ENCODE measurements around the gene EHD3.

EHD3 gene

DNA sequence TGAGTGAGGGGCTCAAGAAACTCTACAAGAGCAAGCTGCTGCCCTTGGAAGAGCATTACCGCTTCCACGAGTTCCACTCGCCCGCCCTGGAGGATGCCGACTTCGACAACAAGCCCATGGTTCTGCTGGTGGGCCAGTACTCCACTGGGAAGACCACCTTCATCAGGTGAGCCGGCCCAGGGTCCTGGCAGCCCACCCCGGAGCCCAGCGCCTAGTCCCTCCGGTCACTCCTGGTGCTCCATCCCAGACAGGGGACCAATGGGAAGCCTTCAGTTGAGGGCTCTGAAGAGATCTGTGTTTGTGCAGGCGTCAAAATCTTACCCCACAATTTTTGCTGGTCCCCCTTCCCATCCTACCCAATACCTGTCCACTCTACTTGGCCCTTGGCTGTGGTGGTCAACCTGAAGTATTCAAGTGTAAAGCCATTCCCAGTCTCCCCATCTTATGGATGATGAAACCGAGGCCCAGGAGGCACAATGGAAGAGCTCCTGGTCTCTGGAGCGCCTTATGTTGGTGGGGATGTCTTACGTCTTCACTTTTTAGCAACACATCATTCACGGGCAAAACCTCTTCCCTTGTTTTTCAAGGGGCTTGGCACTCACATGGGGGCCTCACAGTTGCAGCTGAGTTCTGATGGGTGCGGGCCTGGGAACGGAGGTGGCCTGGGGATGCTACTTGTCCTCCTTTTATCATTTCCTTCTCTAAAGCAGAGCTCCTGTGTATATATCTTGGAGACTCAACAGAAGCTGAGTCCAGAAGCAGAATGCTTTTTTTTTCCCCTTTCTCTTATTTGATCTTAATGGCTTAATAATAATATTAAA is 941 bp downstream of the EHD3 start:
- whole genome bisulfite sequencing, 2 experiments: 61 to 66% methylated on average over 17 of the region's 17 CpGs
- Histone ChIP-seq H3K36me3 (ENCODE audit: control insufficient read depth, insufficient read depth, low read length) (no peaks in the 10 kb centered on the region), H3K27ac (ENCODE audit: insufficient read depth, low read depth, low read length, poor library complexity, severe bottlenecking) (no peak overlapping the region)

DNA sequence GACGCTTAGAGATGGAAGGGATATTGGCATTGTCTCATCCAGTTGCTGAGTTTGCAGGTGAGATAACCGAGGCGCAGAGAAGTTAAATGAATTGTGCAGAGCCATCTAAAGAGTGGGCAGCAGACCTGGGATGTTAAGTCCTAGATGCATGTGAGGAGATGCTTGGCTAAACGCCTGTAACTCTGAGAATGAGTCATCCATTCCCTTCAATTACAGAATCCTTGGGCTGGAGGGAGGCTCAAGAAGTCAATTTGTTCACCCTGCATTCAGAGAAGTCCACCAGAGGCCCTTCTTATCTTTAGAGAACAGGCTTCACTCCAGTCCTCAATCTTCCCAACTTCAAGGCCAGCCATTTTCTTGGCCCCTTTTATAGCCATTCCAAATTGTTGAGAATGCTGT is 1.6 kb downstream of the EHD3 start:
- 85 to 86% methylated on average over 4 of the region's 4 CpGs for WGBS, 2 experiments
- Histone ChIP-seq H3K4me1 (ENCODE audit: control insufficient read depth, insufficient read depth, low read length) (peaks cover 11% of the 10 kb centered on the region), H3K27ac (ENCODE audit: insufficient read depth, low read depth, low read length, poor library complexity, severe bottlenecking) (no peak overlapping the region), H3K4me3 (ENCODE audit: insufficient read depth, low read depth, low read length) (no peak overlapping the region), H3K9me3 (ENCODE audit: control insufficient read depth, low read length) (no peaks in the 10 kb centered on the region), H3K36me3 (ENCODE audit: control insufficient read depth, insufficient read depth, low read length) (no peaks in the 10 kb centered on the region), H3K27me3 (ENCODE audit: control insufficient read depth, insufficient read depth, low read length, poor library complexity, severe bottlenecking) (no peaks in the 10 kb centered on the region)

More for the DNA sequence above, 941 bp downstream of the EHD3 start:
- Histone ChIP-seq H3K9me3 (ENCODE audit: control insufficient read depth, low read length) (no peaks in the 10 kb centered on the region), H3K4me1 (ENCODE audit: control insufficient read depth, insufficient read depth, low read length) (peaks cover 11% of the 10 kb centered on the region), H3K27me3 (ENCODE audit: control insufficient read depth, insufficient read depth, low read length, poor library complexity, severe bottlenecking) (no peaks in the 10 kb centered on the region), H3K4me3 (ENCODE audit: insufficient read depth, low read depth, low read length) (peak overlapping the region; percentile 60)

DNA sequence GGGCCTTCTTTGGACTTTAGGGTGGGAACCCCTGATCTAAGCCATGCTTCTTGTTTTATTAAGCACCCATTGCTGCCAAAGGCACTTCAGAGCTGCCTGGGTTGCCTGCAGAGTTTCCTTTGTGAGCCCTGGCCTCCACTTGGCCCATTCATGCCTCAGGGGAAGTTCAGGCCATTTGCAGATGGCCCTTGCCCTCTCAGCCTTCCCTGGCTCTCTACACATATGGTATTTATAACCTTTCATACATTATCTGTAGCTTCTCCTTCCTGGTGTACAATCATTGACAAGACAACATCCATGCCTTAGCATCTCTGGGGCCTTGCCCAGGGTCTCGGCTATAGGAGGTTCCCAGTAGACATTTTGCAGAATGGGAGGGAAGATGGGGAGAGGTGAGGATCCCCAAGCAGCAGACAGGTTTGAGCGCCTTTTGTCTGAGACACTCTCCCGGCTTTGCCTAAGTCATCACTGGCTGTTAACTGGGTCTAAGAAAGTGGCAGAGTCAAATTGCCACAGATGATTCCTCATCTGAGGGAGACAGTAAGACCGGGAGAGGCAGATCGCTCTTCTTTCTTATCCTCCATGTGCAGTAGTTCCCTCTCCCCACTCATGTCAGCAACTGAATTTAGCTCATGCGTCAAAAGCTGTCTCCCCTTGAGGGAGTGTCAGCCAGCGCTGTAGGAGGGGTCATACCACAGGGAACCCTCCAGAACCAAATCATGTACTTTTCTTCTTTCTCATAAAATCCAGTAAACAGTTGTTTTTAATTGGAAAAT is 2.7 kb downstream of the EHD3 start:
- Histone ChIP-seq H3K4me3 (ENCODE audit: insufficient read depth, low read depth, low read length) (no peak overlapping the region), H3K27me3 (ENCODE audit: control insufficient read depth, insufficient read depth, low read length, poor library complexity, severe bottlenecking) (no peaks in the 10 kb centered on the region), H3K27ac (ENCODE audit: insufficient read depth, low read depth, low read length, poor library complexity, severe bottlenecking) (no peak overlapping the region), H3K36me3 (ENCODE audit: control insufficient read depth, insufficient read depth, low read length) (no peaks in the 10 kb centered on the region), H3K4me1 (ENCODE audit: control insufficient read depth, insufficient read depth, low read length) (peaks cover 11% of the 10 kb centered on the region), H3K9me3 (ENCODE audit: control insufficient read depth, low read length) (no peaks in the 10 kb centered on the region)
- 79 to 80% methylated on average over 7 of the region's 7 CpGs for WGBS, 2 experiments

DNA sequence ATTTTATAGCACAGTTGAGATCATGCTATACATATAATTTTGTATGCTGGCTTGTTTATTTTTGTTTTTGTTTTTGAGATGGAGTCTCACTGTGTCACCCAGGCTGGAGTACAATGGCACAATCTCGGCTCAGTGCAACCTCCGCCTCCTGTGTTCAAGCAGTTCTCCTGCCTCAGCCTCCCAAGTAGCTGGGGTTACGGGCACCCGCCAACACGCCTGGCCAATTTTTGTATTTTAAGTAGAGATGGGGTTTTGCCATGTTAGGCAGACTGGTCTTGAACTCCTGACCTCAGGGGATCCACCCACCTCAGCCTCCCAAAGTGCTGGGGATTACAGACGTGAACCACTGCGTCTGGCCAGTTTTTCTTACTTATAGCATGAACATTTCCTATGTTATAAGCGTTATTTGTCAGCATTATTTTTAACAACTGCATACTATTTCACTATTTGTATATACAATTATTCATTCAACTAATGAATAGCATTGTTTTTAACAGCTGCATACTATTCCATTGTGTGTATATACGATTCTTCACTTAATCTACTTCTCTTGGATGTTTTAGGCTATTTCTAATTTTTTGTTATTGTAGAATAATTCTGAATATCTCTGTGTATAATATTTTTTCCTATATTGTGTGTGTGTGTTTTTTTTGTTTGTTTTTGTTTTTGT is 3.5 kb downstream of the EHD3 start:
- 94 to 96% methylated on average over 8 of the region's 9 CpGs for WGBS, 2 experiments
- Histone ChIP-seq H3K9me3 (ENCODE audit: control insufficient read depth, low read length) (no peaks in the 10 kb centered on the region), H3K4me1 (ENCODE audit: control insufficient read depth, insufficient read depth, low read length) (peaks cover 11% of the 10 kb centered on the region), H3K27ac (ENCODE audit: insufficient read depth, low read depth, low read length, poor library complexity, severe bottlenecking) (no peak overlapping the region), H3K36me3 (ENCODE audit: control insufficient read depth, insufficient read depth, low read length) (no peaks in the 10 kb centered on the region), H3K27me3 (ENCODE audit: control insufficient read depth, insufficient read depth, low read length, poor library complexity, severe bottlenecking) (no peaks in the 10 kb centered on the region), H3K4me3 (ENCODE audit: insufficient read depth, low read depth, low read length) (no peak overlapping the region)

DNA sequence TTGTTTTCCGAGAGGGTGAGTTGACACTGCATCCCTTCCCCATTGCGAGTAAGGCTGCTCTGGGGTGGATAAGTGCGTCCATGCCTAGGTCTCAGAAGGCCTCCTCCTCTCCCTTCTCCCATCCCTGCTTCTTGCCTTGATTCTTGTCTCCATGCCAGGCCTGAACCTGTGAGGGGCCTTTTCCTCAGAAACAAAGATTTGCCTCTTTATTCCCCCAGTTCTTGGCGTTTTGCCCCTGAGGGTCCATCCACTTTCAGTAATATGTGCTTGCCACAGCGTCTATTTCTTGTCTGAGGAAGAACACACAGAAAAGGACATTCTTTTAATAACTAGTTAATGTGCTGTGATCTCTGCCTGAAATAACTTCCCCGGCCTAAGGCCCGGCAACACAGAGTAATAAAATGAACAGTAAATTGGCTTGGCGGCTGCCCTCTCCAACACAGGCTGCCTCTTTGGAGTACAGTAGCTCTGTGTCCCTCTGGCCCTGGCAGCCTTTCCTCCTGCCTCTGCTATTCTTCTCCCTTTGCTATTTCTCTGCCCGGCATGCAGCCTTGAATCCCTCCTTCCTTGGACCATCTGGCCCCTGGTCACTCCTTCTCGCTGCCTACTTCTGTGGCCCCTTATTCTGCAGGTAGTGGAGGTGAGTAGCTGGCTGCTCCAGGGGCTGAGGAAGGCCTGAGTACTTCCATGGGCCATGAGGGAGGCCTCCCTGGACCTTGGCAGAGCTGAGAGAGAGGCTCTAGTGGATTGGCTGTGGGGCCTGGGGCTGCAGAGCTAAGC is 4.4 kb downstream of the EHD3 start:
- no peak overlapping the region for H3K4me3 ChIP-seq (ENCODE audit: insufficient read depth, low read depth, low read length)
- H3K27me3 ChIP-seq (ENCODE audit: control insufficient read depth, insufficient read depth, low read length, poor library complexity, severe bottlenecking): no peaks in the 10 kb centered on the region
- WGBS, 2 experiments: 95% methylated on average over 10 of the region's 10 CpGs
- no peaks in the 10 kb centered on the region for H3K36me3 ChIP-seq (ENCODE audit: control insufficient read depth, insufficient read depth, low read length)
- H3K27ac ChIP-seq (ENCODE audit: insufficient read depth, low read depth, low read length, poor library complexity, severe bottlenecking): no peak overlapping the region
- H3K9me3 ChIP-seq (ENCODE audit: control insufficient read depth, low read length): no peaks in the 10 kb centered on the region
- peaks cover 8% of the 10 kb centered on the region for H3K4me1 ChIP-seq (ENCODE audit: control insufficient read depth, insufficient read depth, low read length)

DNA sequence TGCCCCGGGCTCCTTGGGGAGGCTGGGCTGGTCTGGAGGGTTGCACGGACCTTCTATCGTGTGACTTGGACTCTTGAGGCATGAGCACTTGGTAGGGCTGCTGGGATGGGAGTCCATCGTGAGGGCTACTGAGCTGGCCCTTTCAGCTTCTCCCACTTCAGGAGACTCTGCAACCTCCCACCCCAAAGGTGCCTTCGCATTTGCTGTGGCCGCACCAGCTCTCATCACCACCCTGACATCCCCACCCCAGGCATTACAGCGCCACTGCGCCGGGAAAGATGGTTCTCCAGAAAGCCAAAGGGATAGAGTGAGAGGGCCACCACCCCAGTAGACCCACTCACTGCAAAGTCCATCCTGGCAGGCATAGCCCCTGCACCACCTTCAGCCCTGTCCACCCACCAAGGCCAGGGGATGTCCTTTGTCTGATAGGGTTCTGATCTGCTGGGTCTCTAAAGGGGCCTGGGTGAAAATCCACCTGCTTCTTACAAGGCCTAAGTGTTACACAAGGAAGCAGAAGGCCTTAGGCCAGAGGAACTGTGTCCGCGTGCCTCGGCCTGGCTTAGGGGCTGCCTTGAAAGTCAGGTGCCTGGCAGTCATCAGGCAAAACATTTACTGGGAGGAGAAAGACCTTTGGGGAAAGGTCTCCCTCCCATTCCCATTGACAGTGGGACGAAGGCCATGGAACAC is 5.1 kb downstream of the EHD3 start:
- H3K9me3 ChIP-seq (ENCODE audit: control insufficient read depth, low read length): no peaks in the 10 kb centered on the region
- no peak overlapping the region for H3K4me3 ChIP-seq (ENCODE audit: insufficient read depth, low read depth, low read length)
- H3K27me3 ChIP-seq (ENCODE audit: control insufficient read depth, insufficient read depth, low read length, poor library complexity, severe bottlenecking): no peaks in the 10 kb centered on the region
- 93 to 94% methylated on average over 13 of the region's 13 CpGs for WGBS, 2 experiments
- no peaks in the 10 kb centered on the region for H3K36me3 ChIP-seq (ENCODE audit: control insufficient read depth, insufficient read depth, low read length)
- H3K27ac ChIP-seq (ENCODE audit: insufficient read depth, low read depth, low read length, poor library complexity, severe bottlenecking): no peak overlapping the region
- H3K4me1 ChIP-seq (ENCODE audit: control insufficient read depth, insufficient read depth, low read length): peaks cover 6% of the 10 kb centered on the region

DNA sequence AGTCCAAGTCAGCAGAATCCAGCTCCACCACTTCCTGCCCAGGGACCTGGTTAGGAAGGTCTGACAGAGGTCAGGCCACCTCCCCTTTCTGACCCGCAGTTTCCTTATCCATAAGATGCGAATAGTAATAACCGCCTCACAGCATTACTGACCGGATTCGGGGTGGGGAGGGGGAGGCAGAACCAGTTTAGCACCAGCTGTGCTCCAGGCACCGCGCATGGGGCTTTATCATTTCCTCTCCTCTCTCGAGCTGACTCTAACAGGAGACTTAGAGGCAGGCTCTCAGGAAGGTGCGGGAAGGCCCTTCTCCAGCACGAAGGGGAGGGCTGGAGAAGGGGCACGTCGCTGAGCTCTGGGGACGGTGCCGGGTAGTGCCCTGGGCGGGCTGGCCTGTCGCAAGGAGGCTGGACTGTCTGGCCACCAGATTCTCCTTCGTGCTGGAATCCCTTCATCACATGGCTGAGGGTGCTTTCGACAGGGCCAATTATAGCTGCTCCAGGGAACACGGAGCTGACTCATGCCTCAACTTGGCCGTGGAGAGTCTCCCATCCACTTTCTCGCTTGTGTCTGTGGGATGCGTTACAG is 5.7 kb downstream of the EHD3 start:
- Histone ChIP-seq H3K4me1 (ENCODE audit: control insufficient read depth, insufficient read depth, low read length) (peaks cover 4% of the 10 kb centered on the region), H3K9me3 (ENCODE audit: control insufficient read depth, low read length) (no peaks in the 10 kb centered on the region), H3K27ac (ENCODE audit: insufficient read depth, low read depth, low read length, poor library complexity, severe bottlenecking) (no peak overlapping the region), H3K36me3 (ENCODE audit: control insufficient read depth, insufficient read depth, low read length) (no peaks in the 10 kb centered on the region), H3K27me3 (ENCODE audit: control insufficient read depth, insufficient read depth, low read length, poor library complexity, severe bottlenecking) (no peaks in the 10 kb centered on the region), H3K4me3 (ENCODE audit: insufficient read depth, low read depth, low read length) (no peak overlapping the region)
- 89% methylated on average over 22 of the region's 22 CpGs for WGBS, 2 experiments

DNA sequence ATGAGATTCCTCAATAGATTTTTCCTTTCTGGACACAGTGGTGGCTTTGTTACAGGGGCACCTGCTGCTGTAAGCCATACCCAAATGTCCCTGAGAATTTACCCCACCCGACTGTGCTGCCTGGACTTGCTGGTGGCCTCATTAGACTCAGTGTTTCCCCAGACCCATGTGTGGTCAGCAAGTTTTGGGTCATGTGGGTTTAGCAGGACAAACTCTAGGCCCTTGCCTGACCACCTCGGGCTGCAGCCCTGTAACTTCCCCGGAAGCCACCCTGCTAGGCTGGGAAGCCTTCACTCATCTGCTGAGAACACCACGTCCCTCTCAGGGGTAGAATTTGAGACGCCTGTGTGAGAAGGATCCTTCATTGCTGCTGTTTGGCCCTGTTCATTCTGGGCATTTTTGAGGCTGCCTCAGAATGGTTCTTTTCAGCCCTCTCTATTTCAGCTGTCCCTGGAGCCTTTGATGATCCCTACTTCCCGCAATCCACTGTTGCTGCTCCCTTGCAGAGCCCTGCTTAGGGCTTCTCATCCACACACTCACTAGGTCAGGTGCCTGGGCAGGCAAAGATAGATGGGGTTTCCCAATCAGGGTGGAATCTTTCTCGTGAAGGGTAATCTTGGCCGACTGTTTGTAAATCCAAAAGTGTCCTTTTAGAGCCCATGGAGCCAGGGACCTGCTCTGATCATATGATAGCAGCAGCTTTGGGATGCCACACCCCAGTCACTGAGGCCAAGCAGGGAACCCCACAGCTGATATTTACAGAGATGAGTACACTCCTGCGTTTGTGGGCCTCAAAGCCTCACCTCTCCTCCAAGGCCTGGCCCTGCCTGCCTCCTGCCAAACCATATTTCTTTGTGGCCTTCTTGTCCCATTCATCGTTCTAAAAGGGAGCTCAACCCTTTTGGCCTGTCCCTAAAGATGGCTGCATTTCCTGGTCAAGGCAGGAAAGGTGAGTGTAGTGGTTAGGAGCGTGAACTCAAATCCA is 6.7 kb downstream of the EHD3 start:
- no peaks in the 10 kb centered on the region for H3K4me1 ChIP-seq (ENCODE audit: control insufficient read depth, insufficient read depth, low read length)

More for the DNA sequence above, 6.7 kb downstream of the EHD3 start:
- Histone ChIP-seq H3K9me3 (ENCODE audit: control insufficient read depth, low read length) (no peaks in the 10 kb centered on the region), H3K27ac (ENCODE audit: insufficient read depth, low read depth, low read length, poor library complexity, severe bottlenecking) (no peak overlapping the region), H3K27me3 (ENCODE audit: control insufficient read depth, insufficient read depth, low read length, poor library complexity, severe bottlenecking) (no peaks in the 10 kb centered on the region), H3K36me3 (ENCODE audit: control insufficient read depth, insufficient read depth, low read length) (no peaks in the 10 kb centered on the region), H3K4me3 (ENCODE audit: insufficient read depth, low read depth, low read length) (no peak overlapping the region)
- WGBS, 2 experiments: 87 to 88% methylated on average over 11 of the region's 11 CpGs
